Kidney epithelial cell (primary cell): ENCODE results near the gene PNMA6E. TPM values are rescaled to one million over a fixed set of nuclear protein-coding genes. Genes with fewer than 3 reads are reported as not detected.

ENCODE experiments used
- DNase-seq: peaks from one replicate; pipeline ENCODE4 v3.0.0-alpha.2; 2010; ENCODE audit warnings: low read depth
- H3K27me3 ChIP-seq: 2 replicates; pipeline ENCODE4 v1.6.0; 2011; ENCODE audit warnings: low read length; ENCODE audit not compliant: control insufficient read depth, insufficient read depth
- H3K36me3 ChIP-seq: 2 replicates; pipeline ENCODE4 v1.5.1; 2011; ENCODE audit warnings: low read length; ENCODE audit not compliant: control insufficient read depth, insufficient read depth
- H3K4me3 ChIP-seq: 2 replicates; pipeline ENCODE4 v1.5.1; 2011; ENCODE audit warnings: low read depth, mild to moderate bottlenecking, control low read depth, low read length
- CTCF ChIP-seq: IDR thresholded peaks from 2 replicates; pipeline ENCODE4 v1.5.1; 2011; ENCODE audit warnings: mild to moderate bottlenecking, moderate library complexity, low read length, control low read depth, inconsistent platforms; ENCODE audit not compliant: insufficient read depth, poor library complexity, severe bottlenecking
- total RNA-seq: library from RNA; depleted of rRNA; stranded (reverse); fragments of >200 nt; gene quantifications from 2 replicates; pipeline ENCODE4 v1.2.3, GENCODE V29; 2015

Gene PNMA6E
- total RNA-seq, 1 donor from 2014 or later = not detected

GRCh38 chrX:153357877-153358276 is 43.3 kb downstream of the PNMA6E start:
- no peak for DNase-seq
- no peak for TF ChIP-seq CTCF
- Histone ChIP-seq H3K27me3 (no peaks in the 10 kb centered on the region), H3K4me3 (no peak overlapping the region), H3K36me3 (no peaks in the 10 kb centered on the region)

GRCh38 chrX:153353416-153353815 is 47.7 kb downstream of the PNMA6E start:
- Histone ChIP-seq H3K4me3 (no peak overlapping the region), H3K27me3 (no peaks in the 10 kb centered on the region), H3K36me3 (peaks cover 1% of the 10 kb centered on the region)
- no peak for TF ChIP-seq CTCF
- DNase-seq = no peak

- TF ChIP-seq CTCF = no peak
- peaks cover 1% of the 10 kb centered on the region for H3K36me3 ChIP-seq
- no peak for DNase-seq
- no peaks in the 10 kb centered on the region for H3K27me3 ChIP-seq
- no peak overlapping the region for H3K4me3 ChIP-seq
Observed at GRCh38 chrX:153352858-153353257, 48.3 kb downstream of the PNMA6E start.

- DNase-seq = no peak
- TF ChIP-seq CTCF = no peak
- Histone ChIP-seq H3K4me3 (no peak overlapping the region), H3K27me3 (no peaks in the 10 kb centered on the region), H3K36me3 (peaks cover 1% of the 10 kb centered on the region)
Observed at GRCh38 chrX:153351981-153352380, 49.2 kb downstream of the PNMA6E start.

GRCh38 chrX:153349952-153350351 is 51.2 kb downstream of the PNMA6E start:
- H3K4me3 ChIP-seq = no peak overlapping the region
- TF ChIP-seq CTCF = no peak
- no peak for DNase-seq
- H3K36me3 ChIP-seq = peaks cover 1% of the 10 kb centered on the region
- H3K27me3 ChIP-seq = no peaks in the 10 kb centered on the region

- Histone ChIP-seq H3K36me3 (peaks cover 1% of the 10 kb centered on the region), H3K4me3 (no peak overlapping the region), H3K27me3 (no peaks in the 10 kb centered on the region)
- DNase-seq = no peak
- no peak for TF ChIP-seq CTCF
Observed at GRCh38 chrX:153348421-153348820, 52.7 kb downstream of the PNMA6E start.
